GM19043 (cell line): ENCODE measurements around the gene NBAS.

Experiments
- ATAC-seq: cut with Tn5 transposase; IDR thresholded peaks from one replicate; pipeline ENCODE4 v1.9.1; 2021; ENCODE audit warnings: low read depth; ENCODE audit not compliant: unreplicated experiment

The NBAS gene

GRCh38 chr2:15184491-15184890 lies 376.6 kb downstream of the NBAS start:
- no peak for ATAC-seq

- no peak for ATAC-seq
Observed at GRCh38 chr2:15182275-15182674, 378.9 kb downstream of the NBAS start.

- no peak for ATAC-seq
Observed at GRCh38 chr2:15181092-15181745, 379.9 kb downstream of the NBAS start.

- no peak for ATAC-seq
Observed at GRCh38 chr2:15180379-15180778, 380.8 kb downstream of the NBAS start.

- ATAC-seq, result no peak
Observed at GRCh38 chr2:15178946-15179345, 382.2 kb downstream of the NBAS start.

- peak; percentile 97 for ATAC-seq
Observed at GRCh38 chr2:15177103-15177502, 384.0 kb downstream of the NBAS start.

- no peak for ATAC-seq
Observed at GRCh38 chr2:15176604-15177003, 384.5 kb downstream of the NBAS start.

- no peak for ATAC-seq
Observed at GRCh38 chr2:15174567-15174966, 386.6 kb downstream of the NBAS start.

- ATAC-seq, result no peak
Observed at GRCh38 chr2:15173501-15173900, 387.6 kb downstream of the NBAS start.

- no peak for ATAC-seq
Observed at GRCh38 chr2:15172825-15173224, 388.3 kb downstream of the NBAS start.

GRCh38 chr2:15170070-15170775 lies 390.9 kb downstream of the NBAS start:
- ATAC-seq, result no peak

GRCh38 chr2:15169326-15170069 lies 391.6 kb downstream of the NBAS start:
- ATAC-seq, result no peak

GRCh38 chr2:15168116-15168515 lies 393.0 kb downstream of the NBAS start:
- no peak for ATAC-seq

GRCh38 chr2:15166878-15167277 lies 394.3 kb downstream of the NBAS start:
- no peak for ATAC-seq

GRCh38 chr2:15163326-15163725 lies 397.8 kb downstream of the NBAS start:
- no peak for ATAC-seq

GRCh38 chr2:15162620-15163019 lies 398.5 kb downstream of the NBAS start:
- ATAC-seq, result no peak

- ATAC-seq, result no peak
Observed at GRCh38 chr2:15160201-15160991, 400.7 kb downstream of the NBAS start.

- no peak for ATAC-seq
Observed at GRCh38 chr2:15159751-15160177, 401.4 kb downstream of the NBAS start.

- no peak for ATAC-seq
Observed at GRCh38 chr2:15159206-15159605, 401.9 kb downstream of the NBAS start.

GRCh38 chr2:15158532-15158931 lies 402.6 kb downstream of the NBAS start:
- no peak for ATAC-seq

- no peak for ATAC-seq
Observed at GRCh38 chr2:15158100-15158499, 403.0 kb downstream of the NBAS start.
